D341Med (cell line): Measurements from ENCODE around the gene ARHGAP26.
A peak's percentile ranks its signal among the peaks of the same experiment; 100 is the strongest.
"Not testable (repeated sequence)": the region's sequence is repeated elsewhere in the genome, so short reads cannot be mapped to it uniquely, and the experiment has no call there.

Source experiments
- DNase-seq: peaks from one replicate; pipeline ENCODE4 v3.0.0; 2012; ENCODE audit warnings: low spot score

The ARHGAP26 gene

DNA sequence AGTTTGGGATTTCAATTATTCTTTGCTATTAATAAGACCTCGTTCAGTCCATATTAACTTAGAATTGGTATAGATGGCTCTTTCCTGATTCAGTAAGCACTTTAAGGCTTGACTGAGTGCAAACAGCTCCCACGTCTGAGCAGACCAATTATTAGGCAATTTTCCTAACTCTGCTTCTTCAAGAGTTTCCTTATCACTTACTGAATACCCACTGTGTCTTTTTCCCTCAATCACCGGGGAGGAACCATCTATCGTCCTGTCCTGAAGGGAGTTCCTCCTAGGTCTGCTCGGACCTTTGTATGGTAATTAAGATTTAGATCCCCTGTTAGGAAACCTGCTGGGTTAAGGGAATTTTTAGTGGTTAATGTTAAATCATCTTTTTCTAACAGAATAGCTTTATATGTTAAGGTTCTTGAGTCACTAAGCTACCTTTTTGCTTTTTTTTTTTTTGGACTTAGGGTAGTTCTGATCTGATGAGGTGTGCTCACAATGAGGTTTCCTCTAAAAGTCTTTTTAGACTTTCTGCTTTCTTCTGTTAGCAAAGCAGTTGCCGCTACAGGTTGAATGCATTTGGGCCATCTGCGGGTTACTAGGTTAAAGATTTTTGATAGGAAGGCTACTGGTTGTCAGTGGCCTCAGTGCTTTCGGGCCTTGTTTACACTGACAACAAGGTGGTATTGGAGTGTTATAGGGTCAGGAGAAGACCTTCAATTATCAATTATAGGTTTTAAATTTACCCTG is 322.7 kb downstream of the ARHGAP26 start:
- DNase-seq = not testable (repeated sequence)

DNA sequence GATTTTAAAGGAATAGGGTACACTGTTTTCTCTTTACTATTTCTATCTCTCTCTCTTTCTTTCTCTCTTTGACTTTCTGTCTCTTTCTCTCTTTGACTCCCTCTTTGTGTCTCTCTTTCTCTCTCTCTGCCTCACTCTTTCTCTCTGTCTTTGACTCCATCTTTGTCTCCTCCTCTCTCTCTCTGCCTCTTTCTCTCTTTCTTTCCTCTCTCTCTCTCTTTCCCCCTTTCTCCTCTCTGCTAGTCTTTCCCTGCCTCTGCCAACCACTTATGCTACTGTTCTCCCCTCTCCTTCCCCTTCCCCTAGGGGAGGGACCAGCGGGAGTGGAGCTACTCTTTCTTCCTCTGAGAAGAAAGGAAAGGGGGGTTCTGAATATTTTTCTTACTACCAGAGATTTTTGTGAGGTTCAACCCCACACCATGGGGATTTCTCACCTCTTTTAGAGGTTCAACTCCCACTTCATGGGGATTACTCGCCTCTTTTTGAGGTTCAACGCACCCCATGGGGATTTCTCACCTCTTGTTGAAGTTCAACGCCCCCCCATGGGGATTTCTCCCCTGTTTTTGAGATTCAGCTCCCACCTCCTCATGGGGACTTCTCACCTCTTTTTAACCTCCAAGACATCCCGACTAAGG is 323.4 kb downstream of the ARHGAP26 start:
- DNase-seq = no peak

DNA sequence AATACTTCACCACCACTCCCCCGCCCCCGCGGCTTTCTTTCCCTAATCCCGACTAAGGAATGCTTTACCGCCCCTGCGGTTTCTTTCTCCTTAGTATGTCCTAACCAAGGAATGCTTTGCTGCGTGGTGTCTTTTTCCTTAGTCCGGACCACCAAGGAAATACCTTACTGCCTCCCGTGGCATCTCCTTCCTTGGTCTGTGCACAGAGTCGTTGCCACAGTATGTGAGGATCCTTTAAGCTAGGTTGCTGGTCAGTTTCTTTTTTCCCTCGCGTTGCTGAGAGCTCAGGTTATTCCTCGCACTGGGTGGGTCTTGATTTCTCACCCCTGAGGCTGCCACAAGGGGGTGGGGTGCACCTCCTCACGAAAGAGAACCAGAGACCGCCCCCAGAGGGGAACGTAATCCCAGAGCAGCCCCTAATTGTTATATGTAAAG is 323.9 kb downstream of the ARHGAP26 start:
- no peak for DNase-seq

DNA sequence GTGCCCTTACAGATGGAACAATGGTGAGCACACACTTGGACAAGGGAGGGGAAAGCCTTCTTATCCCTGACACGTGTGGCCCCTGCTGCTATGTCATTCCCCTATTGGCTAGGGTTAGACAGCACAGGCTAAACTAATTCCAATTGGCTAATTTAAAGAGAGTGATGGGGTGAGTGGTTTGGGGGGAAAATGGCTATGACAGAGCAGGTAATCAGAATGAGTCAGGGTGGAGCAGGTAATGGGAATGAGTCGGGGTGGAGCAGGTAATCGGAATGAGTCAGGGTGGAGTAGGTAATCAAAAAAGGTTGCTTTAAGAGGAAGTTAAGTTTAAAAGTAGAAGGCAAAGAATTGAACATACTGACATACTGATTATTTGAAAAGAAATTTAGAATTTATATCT is 324.4 kb downstream of the ARHGAP26 start:
- DNase-seq = not testable (repeated sequence)

DNA sequence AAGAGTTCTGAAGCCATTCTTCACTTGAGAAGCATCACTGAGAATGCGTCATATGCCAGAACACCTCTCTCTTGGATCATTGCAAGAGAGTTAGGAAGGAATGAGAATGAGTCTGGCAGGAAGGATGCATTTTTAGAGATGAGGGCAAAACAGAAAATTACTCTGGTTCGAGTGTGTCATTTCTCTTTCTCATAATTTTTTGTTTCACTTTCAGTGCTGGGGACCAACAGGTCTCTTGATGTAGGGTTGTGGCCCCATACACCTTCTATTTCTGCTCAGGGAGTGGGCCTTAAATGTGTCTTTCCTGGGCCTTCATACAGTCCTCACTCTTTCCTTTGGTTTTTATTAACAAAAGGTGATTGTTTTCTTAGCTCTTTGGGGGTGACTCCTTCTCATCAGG is 330.9 kb downstream of the ARHGAP26 start:
- DNase-seq = no peak

DNA sequence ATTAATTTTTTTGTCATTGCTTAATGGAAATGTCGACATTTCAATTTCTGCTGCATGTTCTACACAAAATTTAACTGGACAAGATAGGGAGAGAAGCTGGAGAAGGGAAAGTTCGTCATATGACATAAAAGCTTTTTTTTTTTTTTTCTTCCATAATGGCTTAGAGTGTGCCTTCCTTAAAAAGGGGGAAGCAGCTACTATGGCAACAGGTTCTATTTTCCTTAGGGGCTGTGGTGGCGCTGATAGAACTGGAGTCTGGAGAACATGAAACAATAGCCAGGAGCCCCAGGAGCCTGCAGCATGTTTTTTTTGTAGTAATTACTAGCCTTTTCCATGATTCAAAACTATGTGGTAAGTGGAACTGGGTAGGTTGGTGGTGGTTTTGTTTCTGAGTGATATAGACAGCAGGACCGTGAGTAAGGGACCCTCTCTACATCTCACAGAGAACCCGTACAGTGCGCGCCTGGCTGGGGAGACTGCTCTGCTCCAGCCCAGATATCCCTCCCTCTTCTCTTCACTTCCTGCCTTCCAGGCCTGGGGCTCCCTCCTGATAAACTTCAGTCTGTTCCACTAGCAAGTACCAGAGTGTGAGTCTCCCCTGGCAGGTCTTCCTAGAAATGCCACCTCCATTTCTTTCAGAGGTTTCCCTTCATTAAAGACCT is 331.7 kb downstream of the ARHGAP26 start:
- DNase-seq = no peak

DNA sequence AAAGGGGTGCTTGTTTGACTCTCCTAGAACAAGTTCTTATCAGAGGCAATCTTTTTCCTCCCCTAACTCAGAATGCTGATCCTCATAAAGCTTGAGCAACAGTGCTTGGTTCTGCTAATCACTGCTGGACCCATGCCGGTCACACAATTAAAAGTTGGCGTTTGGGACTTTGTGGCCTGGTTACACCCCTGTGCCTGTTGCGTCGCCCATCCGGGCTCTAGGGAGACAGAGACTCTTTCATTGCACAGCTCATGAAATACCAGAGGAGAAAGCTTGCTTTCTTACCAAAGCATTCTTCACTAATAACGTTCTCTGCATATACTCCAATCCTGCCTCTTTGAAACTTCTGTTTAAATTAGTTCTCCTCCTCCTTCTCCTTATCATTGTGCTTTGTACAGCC is 332.2 kb downstream of the ARHGAP26 start:
- no peak for DNase-seq

- no peak for DNase-seq
These were observed 335.2 kb downstream of the ARHGAP26 start for GRCh38 chr5:143105216-143105905.

DNA sequence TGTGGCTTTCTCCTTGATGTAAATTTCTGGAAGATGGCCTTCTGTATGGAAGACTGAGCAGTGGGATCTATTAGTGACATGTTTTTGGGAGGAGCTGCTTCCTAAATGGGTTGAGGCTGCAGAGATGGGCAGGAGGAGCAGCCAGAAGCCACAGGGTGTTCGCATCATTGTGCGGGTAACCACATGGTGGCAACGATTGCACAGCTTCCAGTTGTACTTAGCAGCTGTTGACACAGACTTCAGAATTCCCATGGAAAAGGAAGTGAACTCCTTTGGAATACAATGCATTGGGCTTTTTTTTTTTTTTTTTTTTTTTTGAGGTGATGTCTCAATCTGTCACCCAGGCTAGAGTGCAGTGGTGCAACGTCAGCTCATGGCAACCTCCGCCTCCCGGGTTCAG is 336.0 kb downstream of the ARHGAP26 start:
- peak; percentile 63 for DNase-seq

DNA sequence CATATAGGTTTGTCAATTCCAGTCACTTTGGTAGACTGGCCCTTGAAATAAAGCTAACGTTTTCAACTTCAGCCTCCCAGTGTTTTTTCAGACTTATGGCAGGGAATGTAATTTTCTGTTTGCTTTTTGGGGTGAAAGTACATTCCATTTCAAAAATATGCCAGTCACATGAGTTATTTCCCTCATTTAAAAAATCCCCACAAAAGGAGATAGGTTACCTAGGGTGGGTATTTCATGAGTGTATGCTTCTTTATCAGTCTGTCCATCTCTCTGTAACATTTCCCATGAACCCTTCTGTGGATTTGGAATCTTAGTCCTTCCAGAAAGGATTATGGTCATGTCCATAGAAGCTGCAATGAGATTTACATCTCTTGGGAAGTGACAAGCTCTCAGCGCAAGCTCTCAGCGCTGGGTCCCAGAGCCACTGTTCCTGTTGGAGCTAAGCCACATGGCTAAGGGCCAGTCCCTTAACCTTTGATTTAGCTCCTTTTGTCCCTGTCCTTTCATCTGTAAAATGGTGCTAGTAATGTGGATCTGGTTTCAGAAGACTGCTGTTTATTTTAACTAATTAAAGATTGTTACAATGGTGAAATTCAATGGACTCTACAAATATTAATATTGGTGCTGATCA is 338.4 kb downstream of the ARHGAP26 start:
- no peak for DNase-seq

DNA sequence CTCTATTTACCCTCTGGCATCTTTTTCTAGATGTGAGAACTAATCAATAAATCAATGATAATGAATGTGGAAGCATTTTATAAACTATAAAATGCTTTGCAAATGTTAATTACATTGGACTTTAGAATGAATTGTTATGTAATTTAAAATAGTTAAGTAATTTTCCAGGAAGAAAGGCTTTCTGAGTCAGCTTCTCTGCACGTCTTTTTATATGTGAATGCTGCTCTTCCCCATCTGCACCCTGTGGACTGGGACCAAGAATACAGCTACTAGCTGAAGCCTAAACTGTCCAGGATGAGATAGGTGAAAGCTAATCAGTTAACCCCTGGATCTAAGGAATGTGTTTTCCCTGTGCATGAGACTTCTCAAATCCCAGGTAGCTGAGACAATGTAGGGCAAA is 340.4 kb downstream of the ARHGAP26 start:
- DNase-seq = no peak

DNA sequence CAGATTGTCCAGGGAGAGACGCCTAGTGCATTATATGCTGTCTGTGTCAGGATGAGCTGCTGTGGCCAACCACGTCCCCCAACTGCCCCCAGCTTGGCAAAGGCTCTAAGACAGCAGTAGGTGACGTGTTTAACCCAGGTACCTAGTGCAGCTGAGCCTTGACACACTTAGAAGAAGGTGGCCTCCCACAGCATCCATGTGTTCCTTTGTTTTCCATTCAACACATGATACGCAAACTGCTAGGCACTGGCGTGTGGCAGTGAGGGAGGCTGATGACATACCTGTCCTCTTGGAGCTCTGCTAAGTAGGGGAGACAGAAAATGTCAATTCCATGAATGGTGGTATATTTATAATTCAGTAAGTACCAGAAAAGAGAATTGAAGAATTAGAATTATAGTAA is 341.6 kb downstream of the ARHGAP26 start:
- DNase-seq = no peak

- DNase-seq = no peak
These were observed 343.3 kb downstream of the ARHGAP26 start for GRCh38 chr5:143113461-143113860.

- DNase-seq = no peak
These were observed 344.3 kb downstream of the ARHGAP26 start for GRCh38 chr5:143114481-143114880.

- no peak for DNase-seq
These were observed 345.2 kb downstream of the ARHGAP26 start for GRCh38 chr5:143115381-143115780.

DNA sequence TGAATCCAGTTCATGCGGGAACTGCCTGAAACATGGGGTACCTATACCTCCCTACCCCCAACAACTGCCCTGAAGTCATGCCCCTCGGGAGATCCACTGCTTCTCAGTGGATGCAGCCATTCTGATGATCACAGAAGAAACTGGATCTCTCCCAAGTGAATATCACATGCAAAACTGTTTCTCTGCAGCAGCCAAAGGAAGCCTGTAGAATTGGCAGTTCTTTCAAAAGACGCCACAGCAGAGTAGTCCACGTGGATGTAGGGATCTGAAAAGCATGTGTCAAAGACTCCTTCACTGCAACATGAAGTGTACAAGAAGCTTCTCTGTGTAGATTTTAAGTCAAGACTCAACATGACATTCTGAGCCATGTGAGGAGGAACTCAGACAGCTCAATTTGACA is 346.6 kb downstream of the ARHGAP26 start:
- no peak for DNase-seq

GRCh38 chr5:143117821-143118220 is 347.6 kb downstream of the ARHGAP26 start:
- DNase-seq = no peak

DNA sequence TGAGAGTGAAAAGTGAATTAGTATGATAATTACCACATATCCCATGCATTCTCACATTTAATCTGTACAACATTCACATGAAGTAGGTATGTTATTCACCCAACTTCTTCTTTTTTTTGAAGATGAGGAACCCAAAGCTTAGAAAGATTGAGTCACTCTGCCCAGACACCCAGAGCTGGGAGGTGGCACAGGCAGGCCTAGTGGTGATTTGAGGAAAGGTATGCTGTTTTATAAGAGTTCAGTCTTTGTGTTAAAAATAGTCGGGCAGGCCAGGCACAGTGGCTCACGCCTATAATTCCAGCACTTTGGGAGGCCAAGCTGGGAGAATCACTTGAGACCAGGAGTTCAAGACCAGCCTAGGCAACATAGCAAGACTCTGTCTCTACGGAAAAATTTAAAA is 348.0 kb downstream of the ARHGAP26 start:
- DNase-seq = no peak

- not testable (repeated sequence) for DNase-seq
These were observed 348.6 kb downstream of the ARHGAP26 start for GRCh38 chr5:143118818-143119217.

DNA sequence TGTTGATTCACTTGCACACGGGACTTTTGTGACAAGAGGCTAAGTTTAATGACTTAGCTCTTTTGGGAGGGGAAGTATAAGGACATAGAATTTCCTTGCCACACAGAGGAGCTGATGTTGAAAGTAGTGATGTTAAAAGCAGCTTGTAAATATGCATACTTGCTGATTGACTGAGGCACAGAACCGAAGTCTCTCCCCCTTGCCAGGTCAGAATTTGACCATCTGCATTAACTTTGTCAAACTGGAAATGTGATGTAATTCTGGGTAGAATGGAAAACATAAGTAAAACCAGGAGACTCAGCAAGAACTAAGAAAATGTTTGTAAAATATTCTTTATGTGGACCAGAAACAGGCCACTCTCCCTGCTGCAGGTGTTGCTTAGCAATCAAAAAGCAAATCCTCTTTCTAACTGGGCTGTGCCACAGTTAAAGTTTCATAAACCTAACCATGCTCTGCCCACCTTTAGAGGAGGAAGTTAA is 349.2 kb downstream of the ARHGAP26 start:
- no peak for DNase-seq

- no peak for DNase-seq
These were observed 349.7 kb downstream of the ARHGAP26 start for GRCh38 chr5:143119881-143120341.
